NCI-H2029 treated with DMSO at 0.1 percent for 48 hours (cell line): Measurements from ENCODE around the gene INPP5E.
"Not testable (repeated sequence)": the region's sequence is repeated elsewhere in the genome, so short reads cannot be mapped to it uniquely, and the experiment has no call there.

Experiments used
- DNase-seq: peaks from one replicate; lab custom pipeline; 2025; lab: John Stamatoyannopoulos, UW

INPP5E gene

DNA sequence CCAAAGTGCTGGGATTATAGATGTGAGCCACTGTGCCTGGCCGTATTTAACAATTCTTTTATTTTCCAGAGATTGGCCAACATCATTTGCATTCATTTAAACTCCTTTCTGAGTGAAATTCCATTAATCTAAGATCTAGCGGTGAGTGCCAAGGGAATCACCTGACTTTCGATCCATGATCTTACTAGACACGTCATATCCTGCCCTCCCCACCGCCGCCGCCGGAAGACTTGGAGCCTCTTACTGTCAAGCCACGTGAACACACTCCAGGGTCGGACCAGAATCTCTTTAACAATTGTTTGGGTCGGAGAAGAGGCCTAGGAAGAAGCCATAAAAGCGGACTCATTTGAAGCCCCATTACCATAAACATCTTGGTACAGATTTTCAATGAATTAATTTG, 12.9 kb downstream of the INPP5E start:
- DNase-seq: no peak

- DNase-seq: not testable (repeated sequence)
Measured at GRCh38 chr9:136425367-136425766, 14.3 kb downstream of the INPP5E start.

- DNase-seq: no peak
Measured at GRCh38 chr9:136424750-136425362, 14.8 kb downstream of the INPP5E start.

- no peak for DNase-seq
Measured at GRCh38 chr9:136423432-136424146, 16.1 kb downstream of the INPP5E start.

DNA sequence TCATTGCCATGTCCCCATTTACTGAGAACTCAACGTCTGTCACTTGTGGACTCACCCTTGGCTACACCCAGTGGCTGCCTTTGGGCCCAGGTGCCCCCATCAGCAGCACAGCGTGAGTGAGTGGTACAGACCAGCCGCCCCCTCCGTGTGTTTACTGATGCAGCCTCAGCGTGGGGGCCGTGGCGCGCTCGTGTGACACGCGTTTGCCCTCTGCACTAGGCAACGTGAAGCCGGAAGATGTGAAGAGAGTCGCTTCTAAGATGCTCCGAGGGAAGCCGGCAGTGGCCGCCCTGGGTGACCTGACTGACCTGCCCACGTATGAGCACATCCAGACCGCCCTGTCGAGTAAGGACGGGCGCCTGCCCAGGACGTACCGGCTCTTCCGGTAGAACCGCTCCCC, 16.8 kb downstream of the INPP5E start:
- DNase-seq: no peak

GRCh38 chr9:136421791-136422190, 17.9 kb downstream of the INPP5E start:
- DNase-seq: no peak

DNA sequence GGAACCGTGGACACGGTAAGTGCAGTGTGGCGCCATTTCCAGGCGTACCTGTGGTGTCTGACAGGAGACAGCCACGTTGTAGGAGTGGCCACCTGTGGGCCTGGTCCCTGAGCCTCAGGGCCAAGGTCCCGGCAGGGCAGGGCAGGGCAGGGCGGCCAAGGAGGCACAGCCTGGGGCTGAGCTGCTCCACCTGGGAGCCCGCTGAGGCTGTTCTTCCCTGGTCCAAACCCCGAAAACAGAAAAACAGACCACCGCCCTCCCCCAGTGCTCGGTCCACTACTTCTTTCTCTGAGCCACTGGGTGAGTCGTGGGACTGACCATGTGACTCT, 20.6 kb downstream of the INPP5E start:
- no peak for DNase-seq

GRCh38 chr9:136418182-136419091, 21.2 kb downstream of the INPP5E start:
- no peak for DNase-seq

DNA sequence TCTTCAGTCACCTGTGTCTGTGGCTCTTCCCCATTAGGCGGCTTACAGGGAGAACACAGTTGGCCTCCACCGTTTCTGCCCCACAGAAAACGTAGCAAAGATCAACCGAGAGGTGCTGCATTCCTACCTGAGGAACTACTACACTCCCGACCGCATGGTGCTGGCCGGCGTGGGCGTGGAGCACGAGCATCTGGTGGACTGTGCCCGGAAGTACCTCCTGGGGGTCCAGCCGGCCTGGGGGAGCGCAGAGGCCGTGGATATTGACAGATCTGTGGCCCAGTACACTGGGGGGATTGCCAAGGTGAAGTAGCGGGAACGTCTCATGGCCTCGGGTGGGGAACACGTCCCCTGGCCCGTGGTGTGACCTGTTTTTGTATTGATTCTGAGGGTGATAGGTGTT, 22.7 kb downstream of the INPP5E start:
- no peak for DNase-seq

GRCh38 chr9:136416427-136416826, 23.2 kb downstream of the INPP5E start:
- DNase-seq: no peak

DNA sequence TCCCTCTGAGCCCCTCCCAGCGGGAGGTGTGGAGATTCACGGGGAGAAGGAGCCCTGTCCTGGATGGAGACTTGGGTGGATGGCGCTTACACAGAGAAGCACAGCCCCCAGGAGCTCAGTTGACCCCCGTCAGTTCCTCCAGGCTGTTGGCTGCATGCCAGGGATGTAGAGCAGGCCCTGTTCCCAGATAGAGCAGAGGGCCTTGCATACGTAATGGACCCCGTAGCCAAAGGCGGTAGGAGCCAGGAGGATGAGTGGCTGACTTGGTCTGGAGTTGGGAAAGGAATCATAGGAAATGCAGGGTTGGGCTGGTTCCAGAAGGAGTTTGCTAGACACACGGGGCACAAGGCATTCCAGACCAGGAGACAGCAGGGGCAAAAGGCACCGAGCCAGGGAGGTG, 26.7 kb downstream of the INPP5E start:
- DNase-seq: no peak

DNA sequence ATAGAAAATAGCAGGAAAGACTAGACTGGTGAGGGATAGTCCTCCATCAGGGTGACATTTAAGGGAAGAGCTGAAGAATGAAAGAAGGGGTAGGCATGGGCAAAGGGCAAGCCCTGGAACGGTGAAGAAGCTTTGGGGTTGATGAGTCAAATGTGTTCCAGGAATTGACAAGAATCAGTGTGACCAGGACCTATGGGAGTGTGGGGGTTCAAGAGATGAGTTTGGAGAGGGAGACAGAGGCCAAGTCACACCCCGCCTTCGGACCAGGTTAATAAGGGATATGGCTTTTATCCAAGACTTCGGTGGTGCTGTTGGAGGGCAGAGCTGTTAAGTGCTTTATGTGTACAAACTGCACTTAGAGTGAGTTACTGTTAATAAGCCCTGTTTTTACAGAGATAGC, 28.3 kb downstream of the INPP5E start:
- no peak for DNase-seq

- peak; percentile 74 for DNase-seq
Measured at GRCh38 chr9:136410500-136411287, 29.0 kb downstream of the INPP5E start, which contains the start of the genes ENTR1 and PMPCA. ENTR1 (minus strand) TSS chr9:136410614; CDS start chr9:136410397, 217 bp downstream. PMPCA (plus strand) TSS chr9:136410658; CDS start chr9:136410669, 11 bp downstream.

GRCh38 chr9:136409557-136410455, 29.8 kb downstream of the INPP5E start:
- no peak for DNase-seq

- no peak for DNase-seq
Measured at GRCh38 chr9:136407911-136408310, 31.7 kb downstream of the INPP5E start.

- not testable (repeated sequence) for DNase-seq
Measured at GRCh38 chr9:136407061-136407460, 32.6 kb downstream of the INPP5E start.

DNA sequence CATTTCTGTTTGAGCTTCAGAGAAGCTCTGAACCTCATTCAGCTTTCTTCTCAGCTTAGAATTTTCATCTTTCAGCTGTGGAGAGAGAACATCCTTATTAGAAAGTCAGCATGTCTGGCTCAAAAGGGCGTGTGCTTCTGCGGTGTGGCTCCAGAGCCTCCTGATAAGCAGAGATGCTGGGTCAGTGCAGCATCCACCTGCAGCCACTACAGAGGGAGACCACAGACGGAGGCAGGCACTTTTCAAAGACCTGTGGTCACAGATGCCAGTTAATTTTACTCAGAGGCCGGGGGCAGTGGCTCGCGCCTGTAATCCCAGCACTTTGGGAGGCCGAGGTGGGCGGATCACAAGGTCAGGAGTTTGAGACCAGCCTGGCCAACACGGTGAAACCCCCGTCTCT, 33.7 kb downstream of the INPP5E start:
- not testable (repeated sequence) for DNase-seq

GRCh38 chr9:136405481-136405880, 34.2 kb downstream of the INPP5E start:
- DNase-seq: no peak

- no peak for DNase-seq
Measured at GRCh38 chr9:136404801-136405136, 34.9 kb downstream of the INPP5E start.

- no peak for DNase-seq
Measured at GRCh38 chr9:136403915-136404800, 35.5 kb downstream of the INPP5E start.
